Motor neuron (in vitro differentiated cells): ENCODE measurements around the gene ITFG1. TPM values are rescaled to one million over a fixed set of nuclear protein-coding genes. Genes with fewer than 3 reads are reported as not detected.
"Not testable (repeated sequence)": the region's sequence is repeated elsewhere in the genome, so short reads cannot be mapped to it uniquely, and the experiment has no call there.

Source experiments
- ATAC-seq, 8 experiments: fragments of 200-7000 bp; cut with Tn5 transposase; replicated peaks in 6 of 8; 2 replicates each; pipeline ENCODE4 v1.8.0; 2021; ENCODE audit warnings: mild to moderate bottlenecking in 8 of 8, moderate library complexity in 8 of 8
- H3K27ac ChIP-seq, 2 donors: fragments of 250-450 bp; sonication (Bioruptor Pico); 2 replicates each; pipeline ENCODE4 v1.9.0; 2021; ENCODE audit warnings: antibody characterized with exemption in 2 of 2, mild to moderate bottlenecking in 2 of 2, moderate library complexity in 1 of 2
- H3K4me1 ChIP-seq, 2 donors: fragments of 250-450 bp; sonication (Bioruptor Pico); replicated peaks in 1 of 2; 2 replicates each; pipeline ENCODE4 v1.6.1; 2021; ENCODE audit warnings: antibody characterized with exemption in 2 of 2, mild to moderate bottlenecking in 2 of 2, moderate library complexity in 1 of 2
- H3K4me3 ChIP-seq, 5 donors: fragments of 250-450 bp; sonication (Bioruptor Pico); 2 replicates each; pipeline ENCODE4 v1.9.0; 2021; ENCODE audit warnings: antibody characterized with exemption in 5 of 5, mild to moderate bottlenecking in 5 of 5, moderate library complexity in 4 of 5
- WGBS, 10 experiments: fragments of 450-650 bp; shearing (Covaris generic); methylation state at CpG; one replicate each; pipeline ENCODE4 v1.0.0; 2022; 5-methylcytosine and 5-hydroxymethylcytosine counted together
- in situ Hi-C, 9 experiments: fragments of 400-800 bp; cut with MboI; loops; one replicate each; pipeline ENCODE4 v1.15.0; 2021; ENCODE audit warnings: low sequenced_read_pairs in 9 of 9, low pct_unique_long_range_greater_than_20kb in 2 of 9; ENCODE audit not compliant: unreplicated experiment in 9 of 9
- total RNA-seq, 8 experiments: library from RNA; unstranded; fragments of 300-600 nt; gene quantifications; 2 replicates each; pipeline versions ENCODE4 v1.2.3 to v1.2.4, GENCODE V29; 2022

Gene ITFG1
- total RNA-seq, 8 experiments from 2014 or later: 50.5 to 110 (median 67.8) TPM

GRCh38 chr16:47468070-47468689 is 7.3 kb upstream of the ITFG1 start:
- H3K4me1 ChIP-seq: peaks cover 21 to 33% of the 10 kb centered on the region in 2 donors
- WGBS, 10 experiments: 77 to 100% (median 87%) methylated on average over 1 to 7 of the region's 7 CpGs
- in situ Hi-C loops, H3K4me3 ChIP-seq, H3K27ac ChIP-seq: not testable (repeated sequence)
- ATAC-seq: peak in 3 of 8 experiments; percentile 64 to 94 (median 92)

- 78 to 100% (median 100%) methylated on average over 1 to 2 of the region's 2 CpGs for WGBS, 10 experiments
- peak in 1 of 8 experiments; percentile 8 for ATAC-seq
- peaks cover 23 to 34% of the 10 kb centered on the region in 2 donors for H3K4me1 ChIP-seq
- H3K4me3 ChIP-seq: no peak overlapping the region
- in situ Hi-C loops: no loop called here
- no peak overlapping the region for H3K27ac ChIP-seq
Observed at GRCh38 chr16:47467501-47467900, 6.6 kb upstream of the ITFG1 start.

- 72 to 100% (median 88%) methylated on average over 1 to 2 of the region's 2 CpGs; no CpG with 5 or more reads in 1 of the 10 experiments for WGBS, 10 experiments
- ATAC-seq: peak in 1 of 8 experiments; percentile 47
- H3K4me1 ChIP-seq: peaks cover 27 to 40% of the 10 kb centered on the region in 2 donors
- H3K27ac ChIP-seq: no peak overlapping the region
- in situ Hi-C loops: no loop called here
- H3K4me3 ChIP-seq: no peak overlapping the region
Observed at GRCh38 chr16:47465919-47466630, 5.2 kb upstream of the ITFG1 start.

GRCh38 chr16:47463771-47464624 is 3.1 kb upstream of the ITFG1 start:
- H3K4me3 ChIP-seq: peak overlapping the region in 4 of 5 donors; percentile 4 to 14 (median 8)
- ATAC-seq: no peak
- peaks cover 36 to 50% of the 10 kb centered on the region in 2 donors for H3K4me1 ChIP-seq
- WGBS, 10 experiments: 35 to 95% (median 52%) methylated on average over 3 to 11 of the region's 11 CpGs; no CpG with 5 or more reads in 1 of the 10 experiments
- peak overlapping the region; percentile 25 to 26 for H3K27ac ChIP-seq
- in situ Hi-C loops: no loop called here

GRCh38 chr16:47461598-47462266 is 869 bp upstream of the ITFG1 start:
- peak in 7 of 8 experiments; percentile 10 to 28 (median 19) for ATAC-seq
- peaks cover 35 to 45% of the 10 kb centered on the region in 2 donors for H3K4me1 ChIP-seq
- in situ Hi-C loops: no loop called here
- 0 to 29% (median 6%) methylated on average over 2 to 12 of the region's 17 CpGs; no CpG with 5 or more reads in 2 of the 10 experiments for WGBS, 10 experiments
- peak overlapping the region; percentile 100 for H3K27ac ChIP-seq
- peak overlapping the region; percentile 60 to 91 (median 86) for H3K4me3 ChIP-seq

GRCh38 chr16:47460359-47460710 is 528 bp downstream of the ITFG1 start:
- Histone ChIP-seq H3K4me1 (peaks cover 25 to 35% of the 10 kb centered on the region in 2 donors), H3K4me3 (peak overlapping the region; percentile 60 to 91 (median 86)), H3K27ac (peak overlapping the region; percentile 100)
- in situ Hi-C loops: no loop called here
- ATAC-seq: no peak
- WGBS, 10 experiments: 0 to 5% (median 0%) methylated on average over 1 to 4 of the region's 4 CpGs; no CpG with 5 or more reads in 2 of the 10 experiments

- no peak overlapping the region for H3K27ac ChIP-seq
- WGBS, 10 experiments: 67 to 100% (median 85%) methylated on average over 1 of the region's 1 CpG; no CpG with 5 or more reads in 6 of the 10 experiments
- in situ Hi-C loops: no loop called here
- H3K4me3 ChIP-seq: peak overlapping the region; percentile 60 to 91 (median 86)
- peaks cover 21 to 27% of the 10 kb centered on the region in 2 donors for H3K4me1 ChIP-seq
- no peak for ATAC-seq
Observed at GRCh38 chr16:47459603-47460002, 1.3 kb downstream of the ITFG1 start.

GRCh38 chr16:47458331-47458730 is 2.5 kb downstream of the ITFG1 start:
- no peak overlapping the region for H3K4me3 ChIP-seq
- H3K27ac ChIP-seq: no peak overlapping the region
- in situ Hi-C loops: no loop called here
- peaks cover 15 to 16% of the 10 kb centered on the region in 2 donors for H3K4me1 ChIP-seq
- ATAC-seq: no peak
- WGBS, 10 experiments: 63 to 100% (median 88%) methylated on average over 1 to 2 of the region's 2 CpGs; no CpG with 5 or more reads in 1 of the 10 experiments

- in situ Hi-C loops: no loop called here
- WGBS, 10 experiments: 90 to 100% (median 100%) methylated on average over 1 to 3 of the region's 3 CpGs; no CpG with 5 or more reads in 1 of the 10 experiments
Observed at GRCh38 chr16:47449788-47450187, 11.1 kb downstream of the ITFG1 start.

GRCh38 chr16:47448830-47449575 is 11.9 kb downstream of the ITFG1 start:
- no peaks in the 10 kb centered on the region for H3K4me1 ChIP-seq
- no peak for ATAC-seq
- H3K4me3 ChIP-seq: no peak overlapping the region
- no peak overlapping the region for H3K27ac ChIP-seq
- in situ Hi-C loops: no loop called here
- 56 to 100% (median 78%) methylated on average over 1 to 3 of the region's 3 CpGs for WGBS, 10 experiments

More at GRCh38 chr16:47449788-47450187, 11.1 kb downstream of the ITFG1 start:
- Histone ChIP-seq H3K4me3 (no peak overlapping the region), H3K27ac (no peak overlapping the region), H3K4me1 (no peaks in the 10 kb centered on the region)
- no peak for ATAC-seq

GRCh38 chr16:47446431-47446830 is 14.4 kb downstream of the ITFG1 start:
- no peak overlapping the region for H3K27ac ChIP-seq
- WGBS, 10 experiments: 92 to 100% (median 98%) methylated on average over 1 to 3 of the region's 3 CpGs; no CpG with 5 or more reads in 4 of the 10 experiments
- no peak for ATAC-seq

GRCh38 chr16:47442884-47443283 is 18.0 kb downstream of the ITFG1 start:
- H3K4me3 ChIP-seq, H3K27ac ChIP-seq, in situ Hi-C loops, H3K4me1 ChIP-seq, ATAC-seq: not testable (repeated sequence)

More at GRCh38 chr16:47446431-47446830, 14.4 kb downstream of the ITFG1 start:
- Histone ChIP-seq H3K4me3 (no peak overlapping the region), H3K4me1 (no peaks in the 10 kb centered on the region)
- in situ Hi-C loops: no loop called here
